ENCODE results near the gene CD4. TPM values are rescaled to one million over a fixed set of nuclear protein-coding genes. Genes with fewer than 3 reads are reported as not detected.

Gene CD4
- total and polyA plus RNA-seq, 2 donors (not counting 3 experiments of a cell fraction or from before 2014, with no cell fraction given), result not detected

GRCh38 chr12:6750506-6750905 lies 38.8 kb upstream of the CD4 start:
- Histone ChIP-seq H3K36me3 (ENCODE audit: control insufficient read depth in 2 of 2, extremely low read depth in 1 of 2, insufficient read depth in 2 of 2, low read length in 2 of 2) (peaks cover 21 to 41% of the 10 kb centered on the region in 2 experiments), H3K27me3 (ENCODE audit: control insufficient read depth in 2 of 2, insufficient read depth in 2 of 2, low read length in 2 of 2) (no peaks in the 10 kb centered on the region), H3K9me1 (replicated peaks; ENCODE audit: control insufficient read depth, extremely low read depth, insufficient read depth, low read length) (no peaks in the 10 kb centered on the region), H3K4me2 (ENCODE audit: insufficient read depth, low read length) (no peak overlapping the region), H3K4me1 (ENCODE audit: control insufficient read depth, extremely low read depth, insufficient read depth, low read length) (peaks cover 10% of the 10 kb centered on the region), H3K4me3 (replicated peaks in 1 of 3; ENCODE audit: insufficient read depth in 1 of 3, low read depth in 1 of 3, low read length in 3 of 3) (no peak overlapping the region), H3K9me3 (replicated peaks; ENCODE audit: control insufficient read depth, insufficient read depth, low read length) (no peaks in the 10 kb centered on the region), H3K9ac (replicated peaks; ENCODE audit: extremely low read depth, insufficient read depth, low read length) (no peak overlapping the region), H4K20me1 (replicated peaks; ENCODE audit: control insufficient read depth, extremely low read depth, insufficient read depth, low read length) (no peaks in the 10 kb centered on the region), H3K79me2 (ENCODE audit: control insufficient read depth, insufficient read depth, low read length) (peaks cover 16% of the 10 kb centered on the region), H3K27ac (ENCODE audit: insufficient read depth, low read depth, low read length) (no peak overlapping the region), H2AFZ (ENCODE audit: low read depth, low read length) (no peak overlapping the region)
- intact Hi-C loops (cut with micrococcal nuclease), result no loop called here
- DNase-seq (ENCODE audit: low read depth, low spot score), result no peak
- no peak for FAIRE-seq
- ChIA-PET CTCF (interaction anchor here (6.1 kb wide), 1 partner anchor 18 kb away, joined by 234 read pairs; the partner anchor contains the start of genes LAG3 and PTMS), POLR2A (no interaction called here)
- no TSS peak for BruUV-seq (replicated peaks)
- dilution Hi-C loops (cut with MboI; ENCODE audit: extremely low pct_ligation_motif_present, low sequenced_read_pairs), result no loop called here
- no peak for TF ChIP-seq POLR2A (IDR thresholded peaks at IDR 0.05; ENCODE audit: low read depth, low read length)
- no peak for TF ChIP-seq MAX (IDR thresholded peaks at IDR 0.05; ENCODE audit: insufficient read depth, insufficient read length)
- no peak for TF ChIP-seq EZH2 (IDR thresholded peaks at IDR 0.05; ENCODE audit: borderline replicate concordance, low read depth, low read length, severe bottlenecking)
- no peak for TF ChIP-seq FOS (IDR thresholded peaks at IDR 0.05; ENCODE audit: borderline replicate concordance, insufficient read depth, low read length)
- no peak for TF ChIP-seq JUN (IDR thresholded peaks at IDR 0.05; ENCODE audit: borderline replicate concordance, insufficient read depth, insufficient read length, low read depth)
- no peak for TF ChIP-seq MYC (IDR thresholded peaks at IDR 0.05; ENCODE audit: low read depth, low read length)
- no peak for TF ChIP-seq GATA2 (IDR thresholded peaks at IDR 0.05; ENCODE audit: insufficient read depth, insufficient read length, low read depth, low read length)
- TF ChIP-seq POLR2AphosphoS5 (IDR thresholded peaks at IDR 0.05; ENCODE audit: insufficient read depth, low read depth, low read length), result no peak
- TF ChIP-seq CTCF (IDR thresholded peaks at IDR 0.05; ENCODE audit: extremely low read depth in 1 of 2, insufficient read depth in 1 of 2, low read depth in 1 of 2, low read length in 2 of 2), result no peak
